GM19463 (cell line): ENCODE measurements around the gene ATP11C.
"Not testable (repeated sequence)": the region's sequence is repeated elsewhere in the genome, so short reads cannot be mapped to it uniquely, and the experiment has no call there.

Experiments
- ATAC-seq: cut with Tn5 transposase; IDR thresholded peaks from one replicate; pipeline ENCODE4 v1.9.1; 2021; ENCODE audit warnings: mild to moderate bottlenecking, moderate library complexity; ENCODE audit not compliant: unreplicated experiment

ATP11C gene

DNA sequence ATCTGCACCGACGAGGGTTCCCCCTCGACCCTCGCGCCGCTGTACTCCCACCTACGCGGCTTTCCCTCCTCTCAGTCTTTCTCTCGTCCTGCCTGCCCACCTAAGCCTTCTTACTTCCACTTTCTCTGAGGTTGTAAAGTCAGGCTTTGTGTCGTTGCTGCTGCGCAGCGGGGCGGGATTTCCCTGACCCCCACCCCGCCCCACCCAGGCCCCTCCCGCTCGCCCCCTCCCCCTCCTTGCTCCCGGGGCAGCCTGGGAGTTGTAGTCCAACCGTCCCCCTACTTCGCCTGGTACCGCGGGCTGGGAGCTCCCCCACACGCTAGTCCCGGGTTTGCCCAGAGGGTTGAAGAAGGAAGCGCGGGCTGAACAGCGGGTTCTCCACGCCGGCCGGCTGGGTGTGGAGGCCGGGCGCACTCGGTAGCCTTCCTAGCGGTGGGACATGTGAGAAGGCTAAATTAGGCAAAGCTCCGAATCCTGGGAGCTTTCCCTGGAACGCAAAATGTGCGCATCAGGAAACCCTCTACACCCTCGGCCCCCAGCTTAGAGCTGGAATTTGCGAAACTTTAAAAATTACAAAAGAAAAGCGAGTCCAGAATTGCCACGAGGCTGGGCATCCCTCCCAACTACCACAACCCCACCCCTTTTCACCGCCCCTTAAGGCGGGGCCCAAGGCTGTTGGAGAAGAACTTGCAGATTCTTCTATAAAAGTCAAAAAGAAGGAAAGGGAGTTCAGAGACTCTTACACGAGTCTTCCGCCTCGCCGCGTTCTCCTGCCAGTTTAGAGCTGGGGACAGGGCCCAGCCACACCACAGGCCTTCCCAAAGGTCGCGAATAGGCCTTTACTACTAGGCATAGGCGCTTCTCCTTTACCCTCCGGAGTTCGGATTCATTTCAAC, at the start of gene ATP11C:
ATP11C (minus strand) TSS at position 153 of the 896 bp plus-strand sequence. CDS start 1,011 bp downstream, outside the sequence.
- ATAC-seq, result peak; percentile 67

DNA sequence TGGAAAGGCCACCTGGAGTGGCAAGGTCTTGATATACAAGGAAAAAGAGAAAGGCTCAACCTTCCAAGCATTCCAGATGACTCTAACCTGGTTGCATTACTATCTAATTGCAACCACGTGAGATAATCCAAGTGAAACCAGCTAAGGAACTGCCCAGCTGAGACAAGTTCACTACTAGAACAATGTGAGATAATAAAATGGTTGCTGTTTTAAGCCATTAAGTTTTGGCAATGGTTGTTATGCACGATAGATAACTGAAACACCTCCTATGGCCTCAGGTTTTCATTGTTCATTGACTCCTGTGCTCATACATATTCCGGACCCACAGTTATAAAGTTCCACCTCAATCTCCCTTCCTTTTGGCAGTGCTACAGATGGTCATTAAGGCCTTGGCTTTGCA, 41.6 kb upstream of the ATP11C start:
- no peak for ATAC-seq

DNA sequence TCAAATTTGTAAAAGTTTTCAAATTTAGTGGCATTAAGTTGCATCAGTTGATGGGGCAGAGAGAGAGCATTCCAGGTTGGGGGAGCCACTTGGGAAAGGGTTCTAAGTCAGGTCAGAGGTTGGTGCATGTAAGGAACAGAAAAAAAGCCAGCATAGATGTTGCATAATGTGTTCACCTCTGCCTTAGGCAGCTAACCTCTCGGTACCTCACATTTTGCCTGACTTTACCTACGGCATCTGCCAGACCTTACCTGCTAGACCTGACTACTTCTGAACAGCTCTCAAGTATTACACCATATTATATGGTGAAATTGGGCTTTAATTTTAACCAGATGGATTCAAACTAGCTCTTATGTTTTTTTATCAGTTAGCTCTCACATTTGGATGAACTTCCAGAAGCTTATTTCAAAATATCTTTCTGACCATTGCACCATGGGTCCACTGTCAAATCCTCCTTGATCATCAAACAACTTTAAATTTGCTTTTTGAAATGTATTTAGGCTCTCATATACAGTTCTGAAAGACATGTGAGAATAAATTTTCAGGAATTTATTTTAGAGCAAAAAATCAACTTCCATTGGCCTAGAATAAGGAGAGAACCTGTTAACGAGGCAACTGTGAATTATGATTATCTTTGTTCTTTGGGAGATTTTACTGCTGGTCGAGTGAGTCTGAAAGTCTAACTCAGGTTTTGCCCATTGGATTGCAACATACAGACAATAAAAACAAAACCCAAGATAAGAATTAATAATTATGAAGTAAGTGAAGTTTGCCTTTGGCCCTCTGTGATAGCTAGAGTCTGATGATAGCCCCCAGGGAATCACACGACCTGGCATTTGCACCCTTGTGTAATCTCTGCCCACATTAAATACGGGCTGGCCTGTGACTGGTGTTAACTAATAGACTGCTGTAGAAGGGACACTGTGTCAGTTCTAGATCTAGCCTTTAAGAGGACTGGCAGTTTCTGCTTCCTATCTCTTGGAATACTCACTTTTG, 40.1 kb upstream of the ATP11C start:
- no peak for ATAC-seq

DNA sequence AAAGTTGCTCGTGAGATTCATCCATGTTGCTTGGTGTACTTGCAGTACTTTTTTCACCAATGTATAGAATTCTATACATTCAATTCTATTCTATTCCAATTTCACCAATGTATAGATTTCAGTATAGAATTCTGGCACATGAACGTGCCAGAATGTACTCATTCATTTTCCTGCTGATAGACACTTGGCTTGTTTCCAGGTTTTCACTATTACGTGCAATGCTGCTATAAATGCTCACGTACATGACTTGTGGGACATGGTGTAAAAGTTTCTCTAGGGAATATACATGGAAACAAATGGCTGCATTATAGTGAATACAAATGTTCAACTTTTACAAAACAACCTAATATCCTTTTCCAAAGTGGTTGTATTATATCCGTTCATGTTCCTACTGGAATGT, 39.3 kb upstream of the ATP11C start:
- no peak for ATAC-seq

DNA sequence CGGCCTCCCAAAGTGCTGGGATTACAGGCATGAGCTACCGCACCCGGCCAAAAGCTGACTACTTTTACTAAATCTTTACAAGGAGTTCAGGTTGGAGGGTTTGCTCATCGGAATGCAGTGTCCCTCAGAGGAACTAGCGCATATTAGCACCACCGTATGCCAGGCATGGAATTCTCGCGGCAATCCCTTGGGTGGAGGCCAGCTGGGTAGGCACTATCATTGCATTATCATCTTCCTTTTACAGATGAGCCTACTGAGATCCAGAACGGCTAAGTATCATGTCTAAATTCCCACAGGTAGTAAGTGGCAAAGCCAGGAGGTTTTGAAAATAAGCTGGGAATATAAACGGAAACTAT, 38.5 kb upstream of the ATP11C start:
- no peak for ATAC-seq

DNA sequence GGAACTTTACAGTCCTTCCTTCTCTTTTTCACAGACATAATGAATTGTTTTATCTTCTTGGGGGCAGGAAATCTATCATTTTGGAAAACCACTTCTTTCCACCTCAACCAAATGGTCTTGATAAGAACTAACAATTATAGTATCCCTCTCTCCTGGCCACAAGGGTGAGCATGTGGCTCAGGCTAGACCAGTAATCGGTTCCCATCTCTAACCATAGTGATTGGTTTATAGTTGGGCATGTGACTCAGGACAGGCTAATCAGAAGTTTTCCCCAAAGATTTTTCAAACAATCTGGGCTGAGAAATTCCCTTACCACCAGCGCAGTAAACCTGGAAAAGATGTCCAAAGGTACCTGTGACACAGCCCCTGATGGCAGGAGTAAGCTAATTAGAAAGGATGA, 36.4 kb upstream of the ATP11C start:
- no peak for ATAC-seq

DNA sequence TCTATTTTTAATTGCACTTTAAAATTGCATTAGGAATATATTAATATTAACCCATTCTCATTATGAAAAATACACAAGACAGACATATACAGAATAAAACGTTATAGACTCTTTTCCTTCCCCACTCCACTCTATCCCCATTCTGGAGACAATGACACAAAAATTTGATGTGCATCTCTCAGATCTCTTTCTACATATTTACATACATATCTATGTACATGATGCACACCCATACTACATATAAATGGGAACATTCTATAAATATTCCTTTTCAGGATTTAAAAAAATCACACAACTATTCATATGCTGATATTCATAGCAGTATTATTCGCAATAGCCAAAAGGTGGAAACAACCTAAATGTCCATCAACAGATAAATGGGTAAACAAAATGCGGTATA, 34.9 kb upstream of the ATP11C start:
- ATAC-seq, result no peak

DNA sequence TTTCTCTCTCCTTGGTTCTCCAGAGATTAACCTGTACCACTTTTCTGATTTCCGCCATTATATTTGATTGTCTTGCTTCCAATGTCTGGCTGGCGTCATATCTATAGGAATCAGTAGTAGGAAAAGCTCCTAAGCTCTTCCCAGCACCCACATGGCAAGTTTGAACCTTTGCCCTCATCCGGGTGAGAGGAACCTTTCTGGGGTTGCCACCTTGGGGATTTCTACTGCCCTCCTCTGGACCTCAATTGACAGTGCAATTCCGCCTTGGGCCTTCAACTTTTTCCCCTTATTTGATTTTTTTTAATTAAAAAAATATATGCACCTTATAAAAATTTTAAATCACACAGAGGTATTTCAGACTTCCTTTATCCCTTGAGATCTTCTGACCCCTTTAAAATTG, 34.4 kb upstream of the ATP11C start:
- no peak for ATAC-seq

DNA sequence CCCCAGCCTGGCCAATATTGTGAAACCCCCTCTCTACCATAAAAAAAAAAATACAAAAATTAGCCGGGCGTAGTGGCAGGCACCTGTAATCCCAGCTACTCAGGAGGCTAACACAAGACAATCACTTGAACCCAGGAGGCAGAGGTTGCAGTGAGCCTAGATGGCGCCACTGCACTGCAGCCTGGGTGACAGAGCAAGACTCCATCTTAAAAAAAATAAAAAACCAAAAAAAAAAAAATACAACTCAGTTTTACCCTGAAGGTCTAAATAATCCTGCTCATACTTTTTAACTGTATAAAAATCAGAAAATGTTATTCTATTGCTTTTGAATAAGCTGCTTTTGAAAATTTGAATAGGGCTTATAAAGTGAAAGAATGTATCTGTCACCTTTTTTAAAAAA, 33.3 kb upstream of the ATP11C start:
- ATAC-seq, result not testable (repeated sequence)

DNA sequence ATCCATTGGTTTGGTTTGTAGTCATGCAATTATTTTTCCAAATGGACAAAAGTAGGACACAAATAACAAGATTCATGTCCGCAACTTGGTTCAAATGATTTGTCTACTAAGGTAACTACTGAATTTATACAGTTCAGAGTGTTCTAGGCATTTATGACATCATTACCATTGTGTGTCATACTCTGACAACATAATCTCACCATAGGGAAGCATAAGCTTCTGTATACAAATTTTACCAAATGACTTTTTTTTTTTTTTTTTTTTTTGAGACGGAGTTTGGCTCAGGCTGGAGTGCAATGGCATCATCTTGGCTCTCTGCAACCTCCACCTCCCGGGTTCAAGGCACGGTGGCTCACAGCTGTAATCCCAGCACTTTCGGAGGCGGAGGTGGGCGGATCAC, 32.6 kb upstream of the ATP11C start, which contains the start of gene CXorf66:
CXorf66 (minus strand) TSS at position 101 of the 400 bp plus-strand sequence; CDS start at position 76, 25 bp downstream.
- ATAC-seq, result no peak

DNA sequence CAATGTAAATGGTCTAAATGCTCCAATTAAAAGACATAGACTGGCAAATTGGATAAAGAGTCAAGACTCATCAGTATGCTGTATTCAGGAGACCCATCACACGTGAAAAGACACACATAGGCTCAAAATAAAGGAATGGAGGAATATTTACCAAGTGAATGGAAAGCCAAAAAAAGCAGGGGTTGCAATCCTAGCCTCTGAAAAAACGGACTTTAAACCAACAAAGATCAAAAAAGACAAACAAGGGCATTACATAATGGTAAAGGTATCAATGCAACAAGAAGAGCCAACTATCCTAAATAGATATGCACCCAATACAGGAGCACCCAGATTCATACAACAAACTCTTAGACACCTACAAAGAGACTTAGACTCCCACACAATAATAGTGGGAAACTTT, 28.2 kb upstream of the ATP11C start:
- not testable (repeated sequence) for ATAC-seq

DNA sequence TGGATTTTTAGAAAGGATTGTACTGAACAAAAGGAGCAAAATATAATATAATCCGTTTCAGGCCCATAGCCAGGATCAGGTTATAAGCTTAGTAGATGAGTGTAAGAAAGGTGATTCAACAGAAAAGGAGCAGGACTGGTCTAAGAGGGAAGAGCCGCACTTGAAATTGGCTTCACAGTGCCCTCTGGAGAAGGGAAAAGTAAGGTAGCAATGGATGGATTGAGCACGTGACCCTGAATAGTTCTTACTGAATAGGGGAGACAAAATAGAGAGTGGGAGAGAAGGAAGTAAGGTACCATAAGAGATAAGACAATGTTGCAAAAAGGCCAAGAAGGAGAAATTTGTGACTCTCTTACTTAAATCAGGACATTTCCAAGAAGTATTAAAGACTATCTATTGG, 16.9 kb upstream of the ATP11C start:
- ATAC-seq, result no peak

DNA sequence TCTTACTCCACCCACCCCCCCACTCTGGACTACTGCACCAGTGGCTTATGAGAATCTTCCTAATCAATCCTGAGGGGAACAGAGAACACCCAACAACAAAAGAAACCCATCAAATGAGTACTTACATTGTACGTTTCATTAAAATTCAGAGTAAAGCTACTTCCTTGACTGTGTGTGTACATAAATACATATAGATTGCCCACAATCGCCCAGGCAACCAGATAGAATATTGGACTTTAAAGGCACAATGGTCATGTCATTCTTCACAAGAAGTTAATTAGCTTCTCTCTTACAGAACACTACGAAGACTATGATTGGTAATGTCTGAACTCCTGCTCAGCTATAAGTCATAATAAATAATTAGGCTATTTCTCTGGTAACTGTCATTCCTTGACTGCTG, 12.2 kb upstream of the ATP11C start:
- no peak for ATAC-seq

DNA sequence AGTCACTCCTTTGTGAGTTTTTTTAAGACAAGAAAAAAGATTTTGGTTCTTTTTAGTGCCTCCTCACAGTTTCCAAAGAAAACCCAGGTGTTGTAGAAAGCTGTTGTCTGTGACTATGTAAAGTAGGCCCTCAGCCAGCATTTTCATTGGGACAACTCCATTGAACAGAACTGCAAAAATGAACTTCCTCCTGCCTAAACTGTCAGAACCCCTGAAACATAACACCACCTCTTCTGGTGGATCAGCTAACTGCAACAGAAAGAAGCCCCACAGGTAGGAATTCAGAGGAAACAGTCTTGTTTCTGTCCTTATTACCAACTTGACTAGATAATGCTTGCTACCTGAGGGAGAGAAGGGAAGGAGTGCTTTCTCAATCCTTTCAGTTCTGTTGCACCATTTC, 3.4 kb upstream of the ATP11C start:
- ATAC-seq, result no peak

DNA sequence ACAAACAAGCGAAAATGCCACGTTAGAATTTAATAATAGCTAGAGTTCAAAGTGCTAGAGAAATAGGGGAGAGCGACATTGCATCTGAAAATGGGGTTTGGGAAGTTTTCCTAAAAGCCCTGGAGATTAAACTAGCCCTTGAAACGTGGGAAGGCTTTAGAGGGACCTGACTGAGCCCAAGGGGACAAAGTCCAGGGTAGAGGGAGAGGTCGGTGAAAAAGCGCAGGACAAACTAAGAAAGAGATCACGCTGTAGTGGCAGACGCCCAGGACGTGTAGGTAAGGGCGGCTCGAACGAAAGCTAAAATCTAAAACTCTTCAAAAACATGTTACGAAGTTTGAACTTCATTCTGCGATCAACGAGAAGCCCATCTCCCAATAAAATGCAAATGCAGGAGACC, 1.1 kb upstream of the ATP11C start:
- no peak for ATAC-seq

DNA sequence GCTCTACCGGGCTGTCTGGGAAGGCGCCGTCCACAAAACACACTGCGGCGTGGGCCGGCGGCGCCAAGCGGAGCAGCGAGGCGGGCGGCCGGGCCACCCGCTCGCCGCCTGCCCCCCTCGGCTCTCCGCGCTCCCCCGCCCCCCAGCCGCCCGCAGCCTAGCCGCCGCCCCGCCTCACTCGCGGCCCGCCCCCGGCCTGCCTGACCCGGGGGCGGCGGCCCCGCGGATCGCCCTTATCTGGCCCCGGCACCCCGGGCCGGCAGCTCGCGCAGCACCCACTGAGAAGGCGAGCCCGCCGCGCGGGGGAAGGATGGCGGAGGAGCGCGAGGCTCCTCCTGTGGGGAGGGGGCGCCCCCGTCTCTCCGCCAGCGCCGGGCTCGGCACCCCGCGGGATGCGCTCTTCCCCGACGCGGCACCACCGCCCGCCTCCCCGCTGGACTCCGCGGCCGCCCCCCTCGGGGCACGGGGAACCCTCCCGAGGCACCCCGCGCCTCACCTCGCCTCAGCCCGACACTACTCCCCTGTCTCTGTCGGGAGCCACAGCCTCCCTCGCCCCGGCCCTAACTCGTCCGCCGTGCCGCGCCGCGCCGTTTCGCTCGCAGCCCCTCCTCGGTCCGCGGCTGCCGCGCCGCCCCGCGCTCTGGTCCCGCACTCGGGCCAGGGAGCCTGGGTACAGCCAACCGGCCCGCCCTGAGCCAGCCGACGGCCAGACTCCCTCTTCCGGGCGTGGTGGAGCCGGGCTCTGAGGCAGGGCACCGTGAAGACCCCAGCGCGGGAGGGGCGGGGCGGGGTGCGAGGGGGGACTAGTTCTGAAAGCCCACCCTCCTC, 566 bp downstream of the ATP11C start:
- ATAC-seq, result peak; percentile 35

DNA sequence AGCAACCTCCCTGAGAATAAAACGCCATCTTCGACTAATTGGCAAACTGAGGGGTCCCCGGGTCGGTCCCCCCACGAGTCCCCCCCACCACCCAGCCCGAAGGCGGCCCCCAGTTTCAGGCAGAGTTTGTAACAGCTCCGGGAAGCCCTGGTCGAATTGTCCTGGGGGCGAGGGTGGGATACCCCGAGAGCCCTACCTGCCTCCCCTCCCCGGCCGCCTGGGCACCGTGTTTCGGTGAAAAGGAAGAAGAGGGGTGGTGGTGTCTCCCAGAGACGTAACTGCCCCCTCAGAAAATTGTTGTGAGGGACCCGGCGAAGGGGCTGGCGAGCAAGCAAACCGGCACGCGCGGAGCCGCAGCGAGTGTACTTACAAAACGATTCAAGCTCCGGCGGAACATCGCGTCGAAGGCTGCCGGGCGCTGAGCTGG, 1.2 kb downstream of the ATP11C start:
- no peak for ATAC-seq

DNA sequence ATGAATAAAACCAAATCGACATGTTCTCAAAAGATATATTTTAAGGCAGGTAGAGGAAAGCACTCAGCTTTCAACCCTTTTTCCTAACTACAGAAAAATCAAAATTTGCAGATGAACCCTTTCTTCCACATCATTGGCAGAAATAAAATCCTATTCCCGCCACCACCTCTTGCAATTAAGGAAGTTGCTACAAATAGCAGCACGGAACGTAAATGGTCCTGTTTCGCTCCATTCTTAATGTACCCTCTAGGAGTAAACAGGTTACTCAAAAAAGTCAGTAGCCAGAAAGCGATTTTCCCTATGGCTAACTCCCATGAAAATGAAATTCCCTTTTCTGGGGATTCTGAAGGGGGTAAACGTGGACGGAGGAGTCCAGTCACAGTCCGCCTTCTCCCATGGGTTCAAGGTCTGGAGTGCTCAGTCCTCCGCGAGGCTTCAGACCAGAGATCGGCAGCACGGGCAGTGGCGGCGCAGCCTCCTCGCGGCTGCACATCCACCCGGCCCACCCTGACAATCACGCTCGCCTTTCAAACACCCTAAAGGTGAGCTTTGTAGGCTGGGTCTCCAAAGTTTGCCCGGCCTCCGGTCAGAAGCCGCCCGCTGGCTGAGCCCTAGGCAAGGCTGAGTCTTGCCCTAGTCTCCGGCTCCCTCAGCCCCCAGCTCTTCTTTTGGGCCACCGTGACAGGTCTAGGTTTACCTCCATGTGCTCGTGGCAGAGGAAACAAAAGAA, 1.8 kb downstream of the ATP11C start:
- ATAC-seq, result no peak

DNA sequence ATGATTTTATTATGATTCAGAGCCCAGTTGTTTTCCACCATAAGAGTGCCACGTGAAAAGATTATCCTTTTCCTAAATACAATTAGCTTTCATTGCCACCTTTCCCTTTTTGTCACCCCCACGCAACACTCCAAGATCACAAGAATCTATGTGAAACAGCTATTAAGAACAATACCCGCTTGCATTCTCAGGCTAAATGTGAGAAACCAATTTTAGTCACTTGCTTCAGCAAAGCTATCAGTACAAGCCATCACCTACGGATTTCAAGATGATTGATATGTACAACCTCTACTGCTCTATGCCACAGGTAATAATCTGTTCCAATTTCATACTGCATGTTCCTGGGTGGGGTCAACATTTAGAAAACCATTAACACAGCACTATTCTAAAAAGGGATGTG, 2.5 kb downstream of the ATP11C start:
- no peak for ATAC-seq

DNA sequence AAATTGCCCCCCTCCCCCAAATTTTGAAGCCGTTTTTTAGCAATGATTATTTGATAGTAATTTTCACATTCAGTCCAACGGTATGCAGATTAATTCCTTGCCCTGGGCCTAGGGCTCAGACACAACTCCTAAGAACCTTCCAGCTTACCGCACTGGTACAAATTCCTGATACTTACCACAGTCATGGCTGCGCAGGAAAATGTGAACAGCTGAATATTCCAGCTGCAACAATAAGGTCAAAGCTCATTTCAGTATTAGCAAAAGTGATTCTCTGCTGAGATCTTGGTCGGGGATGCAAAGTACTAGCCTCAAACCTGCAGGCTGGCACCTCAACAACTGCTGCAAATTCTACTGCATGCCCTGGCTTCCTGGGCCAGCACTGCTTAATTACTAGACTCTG, 3.0 kb downstream of the ATP11C start:
- no peak for ATAC-seq
